Gastrocnemius medialis (tissue), 4 donors: Measurements from ENCODE around the gene SNTG2.

ENCODE experiments used
- CTCF ChIP-seq, 5 experiments: fragments of 450-650 bp in 3 of 5; fragments of 200-600 bp in 2 of 5; sonication (generic) in 2 of 5; IDR thresholded peaks in 4 of 5; conservative IDR thresholded peaks in 1 of 5; 1 replicate in 4 of 5; 2 replicates in 1 of 5; pipeline ENCODE4 v1.5.1; 2016 to 2019; ENCODE audit warnings: antibody characterized with exemption in 5 of 5, mild to moderate bottlenecking in 3 of 5, moderate library complexity in 3 of 5
- POLR2A ChIP-seq, 2 donors: fragments of 450-650 bp; IDR thresholded peaks; one replicate each; pipeline ENCODE4 v1.6.1; 2017; ENCODE audit warnings: antibody characterized with exemption in 2 of 2, mild to moderate bottlenecking in 2 of 2, moderate library complexity in 2 of 2

- TF ChIP-seq CTCF (IDR thresholded peaks at IDR 0.05 in 4 of 5, conservative IDR thresholded peaks at IDR 0.05 in 1 of 5) (no peak), POLR2A (IDR thresholded peaks at IDR 0.05) (no peak)
Measured at GRCh38 chr2:1246239-1246638, 295.6 kb downstream of the SNTG2 start.
